ENCODE data around the gene TRIP10. TPM values are rescaled to one million over a fixed set of nuclear protein-coding genes. Genes with fewer than 3 reads are reported as not detected.

TRIP10 gene
- total and polyA plus RNA-seq, 2 of the 4 experiments (the other 2 are of a cell fraction), result 39.1 to 47.0 TPM

DNA sequence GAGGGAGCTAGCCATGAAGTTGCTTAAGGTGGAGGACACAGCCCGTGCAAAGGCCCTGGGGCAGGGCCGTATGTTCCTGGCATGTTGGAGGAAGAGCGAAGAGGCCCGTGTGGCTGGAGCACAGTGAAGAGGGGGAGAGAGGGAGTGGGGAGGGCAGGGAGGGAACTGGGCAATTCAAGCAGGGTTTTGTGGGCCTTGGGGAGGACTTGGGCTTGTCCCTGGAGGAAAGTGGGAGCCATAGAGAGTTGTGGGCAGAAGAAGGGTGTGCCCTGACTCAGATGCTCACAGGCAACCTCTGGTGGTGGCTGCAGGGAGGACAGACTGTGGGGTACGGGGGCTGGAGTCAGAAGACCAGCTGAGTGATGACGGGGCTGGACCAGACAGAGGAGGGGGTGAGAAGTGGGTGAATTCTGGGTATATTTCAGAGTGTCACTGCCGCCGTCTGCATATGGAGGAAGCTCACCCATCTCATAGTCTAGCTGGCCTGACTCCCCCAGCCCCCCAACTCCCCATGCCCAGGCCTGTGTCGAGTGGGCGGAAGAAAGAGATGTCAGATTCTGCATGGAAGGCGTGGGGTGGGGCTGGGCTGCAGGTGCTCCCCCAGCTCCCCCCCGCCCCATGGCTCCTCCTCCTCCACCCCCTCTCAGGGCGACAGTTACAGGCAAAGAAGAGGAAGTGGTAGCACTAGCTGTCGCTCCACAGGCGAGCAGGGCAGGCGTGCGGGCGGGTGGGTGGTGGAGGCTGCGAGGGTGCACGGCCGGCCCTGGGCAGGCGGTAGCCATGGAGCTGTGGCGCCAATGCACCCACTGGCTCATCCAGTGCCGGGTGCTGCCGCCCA is 32.8 kb downstream of the TRIP10 start, which contains the start of gene VAV1 (continued):
- TF ChIP-seq MAFK (IDR thresholded peaks at IDR 0.05; ENCODE audit: low read depth, low read length), result no peak

DNA sequence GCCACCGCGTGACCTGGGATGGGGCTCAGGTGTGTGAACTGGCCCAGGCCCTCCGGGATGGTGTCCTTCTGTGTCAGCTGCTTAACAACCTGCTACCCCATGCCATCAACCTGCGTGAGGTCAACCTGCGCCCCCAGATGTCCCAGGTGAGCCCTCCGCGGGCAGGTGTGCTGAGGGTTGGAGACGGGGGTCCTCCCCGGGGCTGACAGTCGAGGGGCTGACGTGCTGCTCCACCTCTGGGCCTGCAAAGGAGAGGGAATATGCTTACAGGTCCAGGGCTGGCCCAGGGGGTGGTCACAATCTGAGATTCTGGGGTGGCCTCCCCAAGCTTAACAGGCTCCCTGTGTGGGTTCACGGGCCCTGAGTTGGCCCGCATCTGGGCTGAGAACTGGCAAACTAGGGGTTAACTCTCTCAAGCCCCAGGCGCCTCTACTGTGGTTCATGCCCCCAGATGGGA is 33.4 kb downstream of the TRIP10 start:
- H3K14ac ChIP-seq (replicated peaks; ENCODE audit: low read depth, low read length), result no peak overlapping the region
- H3K4me2 ChIP-seq (ENCODE audit: low read depth, low read length), result no peak overlapping the region
- H3K27me3 ChIP-seq (ENCODE audit: control insufficient read depth, insufficient read depth, low read length), result no peaks in the 10 kb centered on the region
- no peaks in the 10 kb centered on the region for H3K4me1 ChIP-seq (ENCODE audit: control insufficient read depth, insufficient read depth, low read length)
- no TSS peak for BruUV-seq (replicated peaks)
- no peak overlapping the region for H2BK15ac ChIP-seq (ENCODE audit: low read depth, low read length)
- no peak overlapping the region for H3K56ac ChIP-seq (ENCODE audit: extremely low read depth, insufficient read depth, low read length)
- DNase-seq (no peak), ATAC-seq (ENCODE audit: low read depth) (no peak)
- no peak overlapping the region for H3K23ac ChIP-seq (ENCODE audit: low read depth, low read length)
- CTCF ChIA-PET, result no interaction called here
- H4K91ac ChIP-seq (ENCODE audit: insufficient read depth, low read depth, low read length), result no peak overlapping the region
- no peak overlapping the region for H2AK5ac ChIP-seq (ENCODE audit: low read depth, low read length)
- no peaks in the 10 kb centered on the region for H3K79me1 ChIP-seq (ENCODE audit: low read depth in 1 of 2, low read length in 2 of 2)
- no peaks in the 10 kb centered on the region for H3K9me3 ChIP-seq (ENCODE audit: control insufficient read depth, insufficient read depth, low read length)
- H3K27ac ChIP-seq (ENCODE audit: insufficient read depth, low read length), result no peak overlapping the region
- no peaks in the 10 kb centered on the region for H3K36me3 ChIP-seq (ENCODE audit: control insufficient read depth, insufficient read depth, low read length)
- dilution Hi-C loops (cut with HindIII; ENCODE audit: low sequenced_read_pairs, unreplicated experiment) (no loop called here), in situ Hi-C loops (cut with MboI; ENCODE audit: low sequenced_read_pairs) (no loop called here), intact Hi-C loops (cut with micrococcal nuclease) (no loop called here)
- no peak overlapping the region for H2BK120ac ChIP-seq (ENCODE audit: low read depth, low read length)
- POLR2A ChIA-PET (ENCODE audit: unreplicated experiment), result no interaction called here
- no peak overlapping the region for H4K5ac ChIP-seq (ENCODE audit: low read depth, low read length)
- H3K9me1 ChIP-seq (ENCODE audit: insufficient read depth, low read length), result no peaks in the 10 kb centered on the region
- no peak overlapping the region for H2AFZ ChIP-seq (replicated peaks; ENCODE audit: low read length, poor library complexity)
- no peaks in the 10 kb centered on the region for H4K20me1 ChIP-seq (ENCODE audit: insufficient read depth, low read length)
- H3K9ac ChIP-seq (ENCODE audit: low read depth, low read length), result no peak overlapping the region
- H3K4me3 ChIP-seq (ENCODE audit: insufficient read depth, low read depth, low read length), result no peak overlapping the region
- no peak overlapping the region for H3K4ac ChIP-seq (ENCODE audit: low read depth, low read length)
- H2BK20ac ChIP-seq (ENCODE audit: low read depth, low read length), result no peak overlapping the region
- no peak overlapping the region for H2AK9ac ChIP-seq (replicated peaks; ENCODE audit: low read depth, low read length, poor library complexity)
- H4K8ac ChIP-seq (ENCODE audit: low read depth in 2 of 2, low read length in 2 of 2), result no peak overlapping the region
- no peak overlapping the region for H3K18ac ChIP-seq (ENCODE audit: low read depth, low read length)
- no peak overlapping the region for H2BK5ac ChIP-seq (ENCODE audit: low read depth, low read length, poor library complexity, severe bottlenecking)
- 65% methylated on average over 4 of the region's 14 CpGs; no CpG with 5 or more reads in 1 of the 2 experiments for WGBS, 2 experiments (ENCODE audit: extremely low coverage in 2 of 2, insufficient read length in 1 of 2)
- TF ChIP-seq, protein P1, sequence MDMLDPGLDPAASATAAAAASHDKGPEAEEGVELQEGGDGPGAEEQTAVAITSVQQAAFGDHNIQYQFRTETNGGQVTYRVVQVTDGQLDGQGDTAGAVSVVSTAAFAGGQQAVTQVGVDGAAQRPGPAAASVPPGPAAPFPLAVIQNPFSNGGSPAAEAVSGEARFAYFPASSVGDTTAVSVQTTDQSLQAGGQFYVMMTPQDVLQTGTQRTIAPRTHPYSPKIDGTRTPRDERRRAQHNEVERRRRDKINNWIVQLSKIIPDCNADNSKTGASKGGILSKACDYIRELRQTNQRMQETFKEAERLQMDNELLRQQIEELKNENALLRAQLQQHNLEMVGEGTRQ (IDR thresholded peaks at IDR 0.05; ENCODE audit: low read depth, low read length), result no peak
- TF ChIP-seq, protein P2, sequence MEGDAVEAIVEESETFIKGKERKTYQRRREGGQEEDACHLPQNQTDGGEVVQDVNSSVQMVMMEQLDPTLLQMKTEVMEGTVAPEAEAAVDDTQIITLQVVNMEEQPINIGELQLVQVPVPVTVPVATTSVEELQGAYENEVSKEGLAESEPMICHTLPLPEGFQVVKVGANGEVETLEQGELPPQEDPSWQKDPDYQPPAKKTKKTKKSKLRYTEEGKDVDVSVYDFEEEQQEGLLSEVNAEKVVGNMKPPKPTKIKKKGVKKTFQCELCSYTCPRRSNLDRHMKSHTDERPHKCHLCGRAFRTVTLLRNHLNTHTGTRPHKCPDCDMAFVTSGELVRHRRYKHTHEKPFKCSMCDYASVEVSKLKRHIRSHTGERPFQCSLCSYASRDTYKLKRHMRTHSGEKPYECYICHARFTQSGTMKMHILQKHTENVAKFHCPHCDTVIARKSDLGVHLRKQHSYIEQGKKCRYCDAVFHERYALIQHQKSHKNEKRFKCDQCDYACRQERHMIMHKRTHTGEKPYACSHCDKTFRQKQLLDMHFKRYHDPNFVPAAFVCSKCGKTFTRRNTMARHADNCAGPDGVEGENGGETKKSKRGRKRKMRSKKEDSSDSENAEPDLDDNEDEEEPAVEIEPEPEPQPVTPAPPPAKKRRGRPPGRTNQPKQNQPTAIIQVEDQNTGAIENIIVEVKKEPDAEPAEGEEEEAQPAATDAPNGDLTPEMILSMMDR (conservative IDR thresholded peaks at IDR 0.05; ENCODE audit: low read depth, low read length), result no peak
- TF ChIP-seq, protein P3, sequence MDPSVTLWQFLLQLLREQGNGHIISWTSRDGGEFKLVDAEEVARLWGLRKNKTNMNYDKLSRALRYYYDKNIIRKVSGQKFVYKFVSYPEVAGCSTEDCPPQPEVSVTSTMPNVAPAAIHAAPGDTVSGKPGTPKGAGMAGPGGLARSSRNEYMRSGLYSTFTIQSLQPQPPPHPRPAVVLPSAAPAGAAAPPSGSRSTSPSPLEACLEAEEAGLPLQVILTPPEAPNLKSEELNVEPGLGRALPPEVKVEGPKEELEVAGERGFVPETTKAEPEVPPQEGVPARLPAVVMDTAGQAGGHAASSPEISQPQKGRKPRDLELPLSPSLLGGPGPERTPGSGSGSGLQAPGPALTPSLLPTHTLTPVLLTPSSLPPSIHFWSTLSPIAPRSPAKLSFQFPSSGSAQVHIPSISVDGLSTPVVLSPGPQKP (IDR thresholded peaks at IDR 0.05; ENCODE audit: borderline replicate concordance, low read depth, low read length), result no peak
- no peak for TF ChIP-seq RFX5 (IDR thresholded peaks at IDR 0.05; ENCODE audit: low read depth, low read length)
- TF ChIP-seq MAFK (IDR thresholded peaks at IDR 0.05; ENCODE audit: low read depth, low read length), result no peak
- TF ChIP-seq CHD1 (IDR thresholded peaks at IDR 0.05; ENCODE audit: low read depth, low read length), result no peak
- no peak for TF ChIP-seq FOS (IDR thresholded peaks at IDR 0.05; ENCODE audit: low read depth, low read length)
- no peak for TF ChIP-seq MXI1 (IDR thresholded peaks at IDR 0.05; ENCODE audit: borderline replicate concordance, low read depth, low read length)
- TF ChIP-seq RAD21 (IDR thresholded peaks at IDR 0.05; ENCODE audit: low read length), result no peak
- TF ChIP-seq BHLHE40 (IDR thresholded peaks at IDR 0.05; ENCODE audit: low read depth, low read length), result no peak
- TF ChIP-seq RCOR1 (IDR thresholded peaks at IDR 0.05; ENCODE audit: insufficient replicate concordance, low read length), result no peak
- TF ChIP-seq SMC3 (IDR thresholded peaks at IDR 0.05; ENCODE audit: low read depth, low read length), result no peak
- no peak for TF ChIP-seq POLR2A (IDR thresholded peaks at IDR 0.05; ENCODE audit: low read depth, low read length)
